ENCODE data around the gene MSI2. TPM values are rescaled to one million over a fixed set of nuclear protein-coding genes. Genes with fewer than 3 reads are reported as not detected.
A peak's percentile ranks its signal among the peaks of the same experiment; 100 is the strongest.

The MSI2 gene
- total RNA-seq, 2 donors from 2014 or later = 30.1 to 41.1 TPM

DNA sequence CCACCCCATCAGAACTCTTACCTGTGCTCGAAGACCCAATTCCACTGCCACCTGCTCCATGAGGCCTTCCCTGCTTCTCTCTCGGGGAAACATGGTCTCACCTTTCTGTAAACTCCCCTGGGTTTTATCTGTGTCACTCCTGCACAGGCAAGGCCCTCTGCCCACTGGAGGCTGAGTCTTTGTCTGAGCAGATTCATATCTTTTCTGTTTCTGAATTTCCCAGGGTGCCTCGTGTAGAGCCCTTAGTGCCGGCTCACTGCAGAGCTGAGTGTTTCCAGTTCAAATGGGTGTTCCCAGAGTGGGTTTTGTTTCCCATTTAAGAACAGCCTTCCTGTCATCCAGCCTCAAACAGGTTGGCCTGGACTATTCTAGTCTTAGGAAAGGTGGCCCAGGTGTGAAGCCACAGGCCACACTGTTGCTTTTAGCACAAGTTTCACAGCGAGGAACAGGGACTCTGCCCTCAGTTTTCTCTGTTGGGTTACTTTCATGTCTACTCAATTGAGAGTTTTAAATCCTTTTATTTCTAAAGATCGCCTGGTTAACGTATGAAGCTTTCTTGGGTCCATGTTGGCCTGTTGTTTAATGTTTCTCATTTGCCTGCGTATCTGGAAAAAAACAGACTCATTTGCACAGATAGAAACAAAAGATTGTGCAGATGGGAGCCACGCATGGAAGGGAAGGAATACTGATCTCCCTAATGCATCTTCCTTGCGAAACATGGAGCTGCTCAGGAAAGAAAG is 228.7 kb downstream of the MSI2 start:
- no peak overlapping the region for H3K4me3 ChIP-seq
- H3K4me1 ChIP-seq = peaks cover 0 to 76% of the 10 kb centered on the region in 2 donors
- H3K27me3 ChIP-seq = no peaks in the 10 kb centered on the region
- DNase-seq (ENCODE audit: low spot score) = no peak
- H3K27ac ChIP-seq = no peak overlapping the region
- H3K36me3 ChIP-seq = no peaks in the 10 kb centered on the region
- TF ChIP-seq, protein P1, sequence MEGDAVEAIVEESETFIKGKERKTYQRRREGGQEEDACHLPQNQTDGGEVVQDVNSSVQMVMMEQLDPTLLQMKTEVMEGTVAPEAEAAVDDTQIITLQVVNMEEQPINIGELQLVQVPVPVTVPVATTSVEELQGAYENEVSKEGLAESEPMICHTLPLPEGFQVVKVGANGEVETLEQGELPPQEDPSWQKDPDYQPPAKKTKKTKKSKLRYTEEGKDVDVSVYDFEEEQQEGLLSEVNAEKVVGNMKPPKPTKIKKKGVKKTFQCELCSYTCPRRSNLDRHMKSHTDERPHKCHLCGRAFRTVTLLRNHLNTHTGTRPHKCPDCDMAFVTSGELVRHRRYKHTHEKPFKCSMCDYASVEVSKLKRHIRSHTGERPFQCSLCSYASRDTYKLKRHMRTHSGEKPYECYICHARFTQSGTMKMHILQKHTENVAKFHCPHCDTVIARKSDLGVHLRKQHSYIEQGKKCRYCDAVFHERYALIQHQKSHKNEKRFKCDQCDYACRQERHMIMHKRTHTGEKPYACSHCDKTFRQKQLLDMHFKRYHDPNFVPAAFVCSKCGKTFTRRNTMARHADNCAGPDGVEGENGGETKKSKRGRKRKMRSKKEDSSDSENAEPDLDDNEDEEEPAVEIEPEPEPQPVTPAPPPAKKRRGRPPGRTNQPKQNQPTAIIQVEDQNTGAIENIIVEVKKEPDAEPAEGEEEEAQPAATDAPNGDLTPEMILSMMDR (IDR thresholded peaks at IDR 0.05) = no peak
- no peaks in the 10 kb centered on the region for H3K9me3 ChIP-seq

DNA sequence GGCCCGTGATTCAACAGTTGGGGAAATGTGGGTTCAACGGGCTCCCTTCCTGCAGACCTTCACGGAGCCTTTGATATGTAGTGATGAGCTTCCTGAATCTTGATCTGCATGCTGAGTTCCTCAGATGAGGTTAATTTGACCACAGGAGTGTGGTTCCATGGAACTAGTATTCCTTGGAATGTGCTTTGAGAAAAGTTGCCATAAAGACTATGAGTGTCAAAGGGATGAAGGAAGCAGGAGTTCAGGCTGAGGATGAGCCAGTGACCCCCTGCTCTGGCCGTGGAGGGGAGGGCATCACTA is 229.2 kb downstream of the MSI2 start:
- Histone ChIP-seq H3K4me3 (no peak overlapping the region), H3K4me1 (peaks cover 0 to 76% of the 10 kb centered on the region in 2 donors), H3K36me3 (no peaks in the 10 kb centered on the region), H3K27ac (no peak overlapping the region), H3K27me3 (no peaks in the 10 kb centered on the region), H3K9me3 (no peaks in the 10 kb centered on the region)
- TF ChIP-seq, protein P1 (IDR thresholded peaks at IDR 0.05) = no peak
- no peak for DNase-seq (ENCODE audit: low spot score)

DNA sequence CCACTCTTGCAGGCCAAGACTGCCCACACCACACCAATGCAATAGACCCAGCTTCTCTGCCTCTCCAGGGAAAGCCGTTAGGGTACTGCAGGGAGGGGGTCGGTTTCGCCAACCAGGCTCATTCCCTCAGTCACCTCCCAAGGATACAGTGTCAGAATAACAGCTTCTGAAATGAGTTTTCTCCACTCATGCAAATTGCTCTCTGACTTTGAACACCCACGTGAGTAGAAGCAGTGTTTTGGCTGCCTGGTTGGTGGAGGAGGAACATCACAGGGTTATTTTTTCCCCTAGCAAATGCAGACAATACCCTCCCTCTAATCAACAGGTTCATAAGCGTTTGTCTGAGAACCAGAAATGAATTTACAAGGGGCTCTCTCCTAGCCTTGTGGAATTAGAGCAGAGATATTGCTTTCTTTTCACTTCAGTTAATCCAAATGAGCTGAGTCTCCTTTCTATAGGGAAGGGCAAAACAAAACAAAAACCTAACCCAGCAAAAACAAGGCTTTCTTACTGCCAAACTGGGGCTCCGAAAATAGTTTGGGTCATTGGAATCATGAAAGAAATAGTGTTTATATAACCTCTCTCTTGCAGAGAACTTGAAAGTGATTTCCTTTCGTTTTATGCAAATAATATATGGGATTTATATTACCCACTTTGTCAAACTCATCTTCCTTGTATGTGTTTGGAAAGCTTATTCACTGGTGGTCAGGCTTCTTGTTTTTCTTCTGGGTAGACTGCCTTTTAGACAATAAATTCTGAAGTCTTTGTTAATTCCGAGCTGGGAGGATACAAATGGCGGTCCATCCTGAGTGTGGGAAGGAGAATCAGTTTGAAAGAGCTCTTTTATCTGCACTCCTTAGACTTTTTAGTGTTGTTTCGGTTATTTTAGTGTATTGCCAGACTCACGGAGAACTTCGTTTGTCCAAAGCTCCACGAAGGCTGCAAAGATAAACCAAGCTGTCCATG is 229.9 kb downstream of the MSI2 start:
- H3K27me3 ChIP-seq = no peaks in the 10 kb centered on the region
- no peaks in the 10 kb centered on the region for H3K36me3 ChIP-seq
- no peak overlapping the region for H3K4me3 ChIP-seq
- peaks cover 0 to 76% of the 10 kb centered on the region in 2 donors for H3K4me1 ChIP-seq
- H3K27ac ChIP-seq = no peak overlapping the region
- no peak for DNase-seq (ENCODE audit: low spot score)
- TF ChIP-seq, protein P1 (IDR thresholded peaks at IDR 0.05) = no peak
- no peaks in the 10 kb centered on the region for H3K9me3 ChIP-seq

DNA sequence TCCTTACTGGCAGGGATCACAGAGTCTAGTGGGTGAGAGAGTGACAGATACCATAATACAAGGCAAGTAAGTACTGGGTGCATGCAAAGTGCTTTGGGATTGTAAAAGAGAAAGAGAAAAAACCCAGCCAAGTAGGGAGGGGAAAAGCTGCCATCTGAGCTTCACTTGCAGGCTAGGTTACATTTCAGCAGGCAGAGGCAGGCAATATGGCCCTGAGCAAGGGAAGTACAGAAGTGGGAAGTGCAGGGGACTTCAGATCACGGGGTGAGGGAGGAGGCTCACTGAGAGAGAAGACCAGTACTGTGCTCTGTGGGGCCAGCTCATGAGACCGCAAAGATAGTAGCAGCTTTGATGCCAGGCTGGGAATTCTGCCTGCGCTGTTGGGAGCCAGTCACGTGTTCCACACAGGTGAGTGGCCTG is 230.6 kb downstream of the MSI2 start:
- no peaks in the 10 kb centered on the region for H3K27me3 ChIP-seq
- peak overlapping the region; percentile 28 for H3K27ac ChIP-seq
- no peak overlapping the region for H3K4me3 ChIP-seq
- no peaks in the 10 kb centered on the region for H3K9me3 ChIP-seq
- TF ChIP-seq, protein P1 (IDR thresholded peaks at IDR 0.05) = no peak
- no peaks in the 10 kb centered on the region for H3K36me3 ChIP-seq
- H3K4me1 ChIP-seq = peaks cover 0 to 75% of the 10 kb centered on the region in 2 donors
- no peak for DNase-seq (ENCODE audit: low spot score)

DNA sequence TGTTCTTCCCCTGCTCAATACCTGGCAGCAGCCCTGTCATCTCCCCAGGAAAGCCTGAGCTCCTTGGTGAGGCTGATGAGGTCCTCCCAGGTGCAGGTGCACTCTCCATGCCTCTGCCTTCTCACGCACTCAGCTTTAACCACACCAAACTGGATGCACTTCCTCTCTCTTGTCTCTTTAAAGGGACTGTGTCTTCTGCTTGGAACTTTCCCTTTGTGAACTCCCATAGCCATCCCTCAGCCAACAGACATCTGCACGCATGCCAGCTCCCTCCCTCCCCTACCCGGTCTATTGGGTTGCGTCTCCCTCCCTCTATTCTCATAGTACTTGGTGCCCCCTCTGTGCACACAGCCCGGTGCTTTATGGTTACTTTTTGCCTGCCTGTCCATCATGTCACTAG is 231.2 kb downstream of the MSI2 start:
- no peaks in the 10 kb centered on the region for H3K9me3 ChIP-seq
- H3K27me3 ChIP-seq = no peaks in the 10 kb centered on the region
- TF ChIP-seq, protein P1 (IDR thresholded peaks at IDR 0.05) = no peak
- H3K36me3 ChIP-seq = no peaks in the 10 kb centered on the region
- peaks cover 0 to 68% of the 10 kb centered on the region in 2 donors for H3K4me1 ChIP-seq
- H3K4me3 ChIP-seq = no peak overlapping the region
- H3K27ac ChIP-seq = peak overlapping the region; percentile 28
- DNase-seq (ENCODE audit: low spot score) = no peak

Data from right atrium auricular region (tissue), 2 donors.